Thyroid gland (tissue), 4 donors: ENCODE data around the gene TAS1R3. TPM values are rescaled to one million over a fixed set of nuclear protein-coding genes. Genes with fewer than 3 reads are reported as not detected.

ENCODE experiments used
- DNase-seq, 2 donors: peaks; one replicate each; pipeline ENCODE4 v3.0.0-alpha.2; 2019
- H3K27ac ChIP-seq, 3 donors: fragments of 200-600 bp; sonication (generic); 1 replicate in 2 of 3; 2 replicates in 1 of 3; pipeline ENCODE4 v1.5.1; 2016 to 2019; ENCODE audit warnings: mild to moderate bottlenecking in 1 of 3, moderate library complexity in 1 of 3
- H3K27me3 ChIP-seq: fragments of 200-600 bp; sonication (generic); one replicate; pipeline ENCODE4 v1.5.1; 2019
- H3K36me3 ChIP-seq, 2 donors: fragments of 200-600 bp; sonication (generic); one replicate each; pipeline ENCODE4 v1.5.1; 2016 to 2019
- H3K4me1 ChIP-seq, 2 donors: fragments of 200-600 bp; sonication (generic); one replicate each; pipeline ENCODE4 v1.5.1; 2017 to 2019
- H3K4me3 ChIP-seq, 3 donors: fragments of 200-600 bp; sonication (generic); replicated peaks in 1 of 3; 1 replicate in 2 of 3; 2 replicates in 1 of 3; pipeline ENCODE4 v1.5.1; 2016; ENCODE audit warnings: mild to moderate bottlenecking in 1 of 3
- H3K9me3 ChIP-seq: fragments of 200-600 bp; sonication (generic); one replicate; pipeline ENCODE4 v1.5.1; 2017
- CTCF ChIP-seq, 6 experiments: fragments of 200-600 bp in 3 of 6; fragments of 450-650 bp in 3 of 6; sonication (generic) in 3 of 6; IDR thresholded peaks; one replicate each; pipeline ENCODE4 v1.5.1; 2016 to 2019; ENCODE audit warnings: antibody characterized with exemption in 6 of 6, mild to moderate bottlenecking in 2 of 6, inconsistent platforms in 1 of 6, moderate library complexity in 1 of 6
- POLR2A ChIP-seq, 2 donors: fragments of 450-650 bp; IDR thresholded peaks; one replicate each; pipeline ENCODE4 v1.6.1; 2017; ENCODE audit warnings: antibody characterized with exemption in 2 of 2, mild to moderate bottlenecking in 2 of 2, moderate library complexity in 1 of 2
- WGBS, 2 donors: methylation state at CpG; one replicate each; pipeline ENCODE4 v1.1.5; 2017; 5-methylcytosine and 5-hydroxymethylcytosine counted together
- intact Hi-C: fragments of 100-400 bp; cut with DNase I; formaldehyde crosslinking; loops from one replicate; pipeline ENCODE4 v1.15.1; 2023
- total RNA-seq, 4 donors: library from RNA; depleted of rRNA; stranded (reverse); fragments of >200 nt; gene quantifications; one replicate each; pipeline ENCODE4 v1.2.3, GENCODE V29; 2016

Gene TAS1R3
- total RNA-seq, 4 donors from 2014 or later, result 0.11 to 1.4 (median 0.68) TPM

- 69 to 76% methylated on average over 55 to 66 of the region's 116 CpGs for WGBS, 2 donors
- Histone ChIP-seq H3K27ac (no peak overlapping the region), H3K4me3 (peak overlapping the region in 1 of 3 donors; percentile 4), H3K9me3 (no peaks in the 10 kb centered on the region), H3K4me1 (peaks cover 40 to 72% of the 10 kb centered on the region in 2 donors), H3K27me3 (no peaks in the 10 kb centered on the region), H3K36me3 (peaks cover 0 to 4% of the 10 kb centered on the region in 2 donors)
- peak in 1 of 2 donors; percentile 2 for DNase-seq
- intact Hi-C loops, result loop anchor here (5.0 kb wide), 1 partner anchor 37 kb away; no protein-coding TSS in a partner anchor
- TF ChIP-seq CTCF (IDR thresholded peaks at IDR 0.05) (no peak), POLR2A (IDR thresholded peaks at IDR 0.05) (no peak)
These were observed 23.5 kb downstream of the TAS1R3 start for GRCh38 chr1:1354271-1355247.

GRCh38 chr1:1355416-1355815 lies 24.3 kb downstream of the TAS1R3 start:
- peaks cover 47 to 81% of the 10 kb centered on the region in 2 donors for H3K4me1 ChIP-seq
- peaks cover 0 to 4% of the 10 kb centered on the region in 2 donors for H3K36me3 ChIP-seq
- no peak overlapping the region for H3K27ac ChIP-seq
- no peaks in the 10 kb centered on the region for H3K27me3 ChIP-seq
- 12 to 13% methylated on average over 3 to 23 of the region's 52 CpGs for WGBS, 2 donors
- H3K4me3 ChIP-seq, result no peak overlapping the region
- intact Hi-C loops, result loop anchor here (5.0 kb wide), 1 partner anchor 38 kb away; no protein-coding TSS in a partner anchor
- peak in 1 of 2 donors; percentile 39 for DNase-seq
- no peak for TF ChIP-seq CTCF (IDR thresholded peaks at IDR 0.05)
- no peak for TF ChIP-seq POLR2A (IDR thresholded peaks at IDR 0.05)
- no peaks in the 10 kb centered on the region for H3K9me3 ChIP-seq

GRCh38 chr1:1356166-1356795 lies 25.2 kb downstream of the TAS1R3 start:
- intact Hi-C loops, result loop anchor here (5.0 kb wide), 1 partner anchor 39 kb away; no protein-coding TSS in a partner anchor
- no peaks in the 10 kb centered on the region for H3K27me3 ChIP-seq
- 20 to 28% methylated on average over 5 to 8 of the region's 8 CpGs for WGBS, 2 donors
- no peak for DNase-seq
- no peaks in the 10 kb centered on the region for H3K9me3 ChIP-seq
- TF ChIP-seq CTCF (IDR thresholded peaks at IDR 0.05) (no peak), POLR2A (IDR thresholded peaks at IDR 0.05) (no peak)
- peak overlapping the region in 2 of 3 donors; percentile 86 to 87 for H3K27ac ChIP-seq
- H3K4me1 ChIP-seq, result peaks cover 46 to 89% of the 10 kb centered on the region in 2 donors
- peaks cover 0 to 4% of the 10 kb centered on the region in 2 donors for H3K36me3 ChIP-seq
- no peak overlapping the region for H3K4me3 ChIP-seq

GRCh38 chr1:1356796-1357401 lies 25.8 kb downstream of the TAS1R3 start:
- TF ChIP-seq POLR2A (IDR thresholded peaks at IDR 0.05) (no peak), CTCF (IDR thresholded peaks at IDR 0.05) (no peak)
- Histone ChIP-seq H3K4me1 (peaks cover 43 to 85% of the 10 kb centered on the region in 2 donors), H3K9me3 (no peaks in the 10 kb centered on the region), H3K36me3 (peaks cover 0 to 4% of the 10 kb centered on the region in 2 donors), H3K27ac (peak overlapping the region in 2 of 3 donors; percentile 86 to 87), H3K27me3 (no peaks in the 10 kb centered on the region), H3K4me3 (no peak overlapping the region)
- peak; percentile 74 to 75 for DNase-seq
- WGBS, 2 donors, result 30 to 40% methylated on average over 4 to 7 of the region's 26 CpGs
- intact Hi-C loops, result loop anchor here (5.0 kb wide), 1 partner anchor 40 kb away; no protein-coding TSS in a partner anchor
